Natural killer cell (primary cell): ENCODE measurements around the gene AP3D1. TPM values are rescaled to one million over a fixed set of nuclear protein-coding genes. Genes with fewer than 3 reads are reported as not detected.

Experiments
- ATAC-seq, 3 donors: fragments of 150-1000 bp in 2 of 3; fragments of 200-7000 bp in 1 of 3; cut with Tn5 transposase; 1 replicate in 1 of 3; 2 replicates in 2 of 3; pipeline ENCODE4 v1.10.0; 2021; ENCODE audit warnings: mild to moderate bottlenecking in 2 of 3, moderate library complexity in 2 of 3
- DNase-seq, 2 donors: peaks; one replicate each; pipeline versions ENCODE4 v3.0.0 to v3.0.0-alpha.2; 2013 to 2021; ENCODE audit warnings: mixed read lengths in 1 of 2
- H3K27ac ChIP-seq: one replicate; pipeline ENCODE4 v1.5.1; 2013; ENCODE audit warnings: mild to moderate bottlenecking, low read length
- H3K27me3 ChIP-seq: one replicate; pipeline ENCODE4 v1.6.1; 2013; ENCODE audit warnings: low read length; ENCODE audit not compliant: control insufficient read depth, insufficient read depth
- H3K36me3 ChIP-seq: one replicate; pipeline ENCODE4 v1.6.1; 2013; ENCODE audit warnings: low read length; ENCODE audit not compliant: control insufficient read depth, insufficient read depth
- H3K4me1 ChIP-seq: one replicate; pipeline ENCODE4 v1.6.1; 2013; ENCODE audit warnings: low read length; ENCODE audit not compliant: control insufficient read depth, insufficient read depth
- H3K4me3 ChIP-seq: one replicate; pipeline ENCODE4 v1.5.1; 2013; ENCODE audit warnings: low read length
- H3K9me3 ChIP-seq: one replicate; pipeline ENCODE4 v1.6.1; 2013; ENCODE audit warnings: low read length; ENCODE audit not compliant: control insufficient read depth, insufficient read depth
- H3K27ac Mint-ChIP-seq, 2 donors: one replicate each; pipeline ENCODE4 v1.8.0; 2022; ENCODE audit warnings: mild to moderate bottlenecking in 2 of 2, mixed read lengths in 2 of 2, moderate library complexity in 1 of 2
- H3K27me3 Mint-ChIP-seq, 2 donors: one replicate each; pipeline ENCODE4 v1.8.0; 2022; ENCODE audit warnings: low read depth in 2 of 2, mixed read lengths in 2 of 2
- H3K36me3 Mint-ChIP-seq: one replicate; pipeline ENCODE4 v1.8.0; 2022; ENCODE audit warnings: mixed read lengths
- H3K4me1 Mint-ChIP-seq, 2 donors: one replicate each; pipeline ENCODE4 v1.8.0; 2022; ENCODE audit warnings: mixed read lengths in 2 of 2
- H3K4me3 Mint-ChIP-seq: one replicate; pipeline ENCODE4 v1.8.0; 2022; ENCODE audit warnings: mild to moderate bottlenecking, moderate library complexity, mixed read lengths
- H3K9me3 Mint-ChIP-seq, 2 donors: one replicate each; pipeline ENCODE4 v1.8.0; 2022; ENCODE audit warnings: mixed read lengths in 2 of 2
- WGBS: methylation state at CpG from one replicate; pipeline ENCODE4 v1.1.7; 2013; ENCODE audit warnings: missing lambda C conversion rate; ENCODE audit not compliant: insufficient coverage; 5-methylcytosine and 5-hydroxymethylcytosine counted together
- intact Hi-C: fragments of 100-400 bp; cut with micrococcal nuclease; formaldehyde crosslinking; loops from one replicate; pipeline ENCODE4 v1.14.2; 2022
- total RNA-seq, 4 donors: library from RNA; stranded (reverse); fragments of 120-200 nt in 1 of 4; gene quantifications; one replicate each; pipeline versions ENCODE4 v1.2.3 to v1.2.4, GENCODE V29; 2013 to 2022
- TF ChIP-seq, protein P1 (sequence below): fragments of 200-600 bp; IDR thresholded peaks from one replicate; pipeline ENCODE4 v1.8.0; 2022; ENCODE audit warnings: antibody characterized with exemption

AP3D1 gene
- total RNA-seq, 3 donors from 2014 or later (not counting 1 experiment from before 2014, with no cell fraction given) = 74.6 to 93.1 (median 87.5) TPM

DNA sequence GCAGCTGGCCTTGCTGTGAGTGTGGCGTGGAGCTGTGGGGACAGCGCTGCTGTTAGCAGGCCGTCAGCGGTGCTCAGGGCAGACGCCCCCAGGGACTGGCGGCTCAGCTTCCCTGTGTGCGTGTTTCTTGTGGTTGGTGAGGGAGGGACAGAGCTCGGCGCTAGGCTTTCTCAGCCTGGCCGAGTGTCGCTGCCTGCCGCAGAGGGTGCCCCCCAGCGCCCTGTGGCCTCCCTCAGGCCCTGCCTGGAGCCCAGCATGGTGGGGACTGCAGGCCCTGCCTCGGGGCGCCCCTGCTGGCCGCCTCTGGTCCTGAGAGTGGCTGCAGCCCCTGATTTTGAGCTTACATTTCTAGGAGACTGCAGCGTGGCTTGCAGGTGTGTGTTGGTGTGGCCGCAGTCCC is 47.8 kb upstream of the AP3D1 start:
- Mint-ChIP-seq H3K27ac (peak overlapping the region; percentile 65 to 74), H3K4me1 (peaks cover 19 to 31% of the 10 kb centered on the region in 2 donors), H3K9me3 (no peaks in the 10 kb centered on the region), H3K36me3 (no peaks in the 10 kb centered on the region), H3K4me3 (peak overlapping the region; percentile 53), H3K27me3 (no peaks in the 10 kb centered on the region)
- no peak for DNase-seq
- TF ChIP-seq, protein P1, sequence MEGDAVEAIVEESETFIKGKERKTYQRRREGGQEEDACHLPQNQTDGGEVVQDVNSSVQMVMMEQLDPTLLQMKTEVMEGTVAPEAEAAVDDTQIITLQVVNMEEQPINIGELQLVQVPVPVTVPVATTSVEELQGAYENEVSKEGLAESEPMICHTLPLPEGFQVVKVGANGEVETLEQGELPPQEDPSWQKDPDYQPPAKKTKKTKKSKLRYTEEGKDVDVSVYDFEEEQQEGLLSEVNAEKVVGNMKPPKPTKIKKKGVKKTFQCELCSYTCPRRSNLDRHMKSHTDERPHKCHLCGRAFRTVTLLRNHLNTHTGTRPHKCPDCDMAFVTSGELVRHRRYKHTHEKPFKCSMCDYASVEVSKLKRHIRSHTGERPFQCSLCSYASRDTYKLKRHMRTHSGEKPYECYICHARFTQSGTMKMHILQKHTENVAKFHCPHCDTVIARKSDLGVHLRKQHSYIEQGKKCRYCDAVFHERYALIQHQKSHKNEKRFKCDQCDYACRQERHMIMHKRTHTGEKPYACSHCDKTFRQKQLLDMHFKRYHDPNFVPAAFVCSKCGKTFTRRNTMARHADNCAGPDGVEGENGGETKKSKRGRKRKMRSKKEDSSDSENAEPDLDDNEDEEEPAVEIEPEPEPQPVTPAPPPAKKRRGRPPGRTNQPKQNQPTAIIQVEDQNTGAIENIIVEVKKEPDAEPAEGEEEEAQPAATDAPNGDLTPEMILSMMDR = no peak
- WGBS = 55% methylated on average over 18 of the region's 18 CpGs
- Histone ChIP-seq H3K9me3 (no peaks in the 10 kb centered on the region), H3K27ac (no peak overlapping the region), H3K27me3 (no peaks in the 10 kb centered on the region), H3K4me1 (no peaks in the 10 kb centered on the region), H3K4me3 (no peak overlapping the region), H3K36me3 (peaks cover 28% of the 10 kb centered on the region)
- intact Hi-C loops = no loop called here
- peak in 2 of 3 donors; percentile 58 to 63 for ATAC-seq

DNA sequence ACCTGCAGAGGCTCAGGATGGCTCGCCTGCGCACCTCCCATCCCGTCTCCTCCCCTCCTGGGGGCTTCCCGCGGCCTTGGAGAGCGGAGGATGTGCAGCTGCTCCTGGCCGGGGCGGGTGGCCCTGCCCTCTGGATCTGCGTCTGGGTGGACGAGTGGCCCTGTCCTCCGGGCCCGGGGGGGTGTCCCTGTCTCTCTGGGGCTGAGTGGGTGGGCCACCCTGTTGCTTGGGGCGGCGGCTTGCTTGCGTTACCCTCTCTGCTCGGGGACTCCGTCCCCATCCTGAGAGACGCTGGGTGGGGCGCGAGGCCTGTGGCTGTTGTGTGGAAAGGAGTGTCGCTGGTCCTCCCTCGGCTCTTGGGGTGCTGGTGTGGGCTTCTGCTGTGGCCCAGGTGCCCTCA is 47.0 kb upstream of the AP3D1 start:
- no peak overlapping the region for H3K4me3 ChIP-seq
- TF ChIP-seq, protein P1 = no peak
- DNase-seq (no peak), ATAC-seq (no peak)
- H3K27me3 ChIP-seq = no peaks in the 10 kb centered on the region
- Mint-ChIP-seq H3K27ac (peak overlapping the region; percentile 65 to 74), H3K4me3 (no peak overlapping the region), H3K9me3 (no peaks in the 10 kb centered on the region), H3K4me1 (peaks cover 24 to 26% of the 10 kb centered on the region in 2 donors), H3K27me3 (no peaks in the 10 kb centered on the region), H3K36me3 (no peaks in the 10 kb centered on the region)
- no peaks in the 10 kb centered on the region for H3K9me3 ChIP-seq
- intact Hi-C loops = no loop called here
- no peaks in the 10 kb centered on the region for H3K4me1 ChIP-seq
- no peak overlapping the region for H3K27ac ChIP-seq
- 88% methylated on average over 22 of the region's 22 CpGs for WGBS
- peaks cover 26% of the 10 kb centered on the region for H3K36me3 ChIP-seq

DNA sequence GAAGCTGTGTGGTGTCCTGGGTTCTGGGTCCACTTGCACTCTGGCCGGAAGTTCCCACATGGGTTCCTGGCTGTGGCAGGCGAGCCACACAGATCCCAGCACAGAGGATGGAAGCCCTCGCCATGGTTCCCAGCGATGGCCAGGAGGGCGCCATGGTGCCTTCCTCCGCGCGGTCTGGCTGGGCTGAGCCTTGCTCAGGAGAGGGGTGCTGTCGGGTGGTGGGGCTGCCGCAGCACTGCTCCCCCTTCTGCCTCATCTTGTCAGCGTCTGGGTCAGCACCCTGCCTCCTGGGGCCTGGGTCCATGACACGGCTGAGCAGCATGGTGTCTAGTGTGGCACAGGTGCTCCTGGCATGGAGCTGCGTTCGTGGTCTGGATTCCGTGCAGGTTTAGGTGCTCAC is 45.9 kb upstream of the AP3D1 start:
- Mint-ChIP-seq H3K9me3 (no peaks in the 10 kb centered on the region), H3K27ac (peak overlapping the region in 1 of 2 donors; percentile 49), H3K36me3 (no peaks in the 10 kb centered on the region), H3K4me1 (peaks cover 26% of the 10 kb centered on the region in 2 donors), H3K4me3 (no peak overlapping the region), H3K27me3 (no peaks in the 10 kb centered on the region)
- TF ChIP-seq, protein P1 = no peak
- Histone ChIP-seq H3K9me3 (no peaks in the 10 kb centered on the region), H3K27me3 (no peaks in the 10 kb centered on the region), H3K36me3 (peaks cover 28% of the 10 kb centered on the region), H3K27ac (no peak overlapping the region), H3K4me3 (no peak overlapping the region), H3K4me1 (no peaks in the 10 kb centered on the region)
- intact Hi-C loops = no loop called here
- ATAC-seq (no peak), DNase-seq (no peak)
- 94% methylated on average over 15 of the region's 15 CpGs for WGBS

DNA sequence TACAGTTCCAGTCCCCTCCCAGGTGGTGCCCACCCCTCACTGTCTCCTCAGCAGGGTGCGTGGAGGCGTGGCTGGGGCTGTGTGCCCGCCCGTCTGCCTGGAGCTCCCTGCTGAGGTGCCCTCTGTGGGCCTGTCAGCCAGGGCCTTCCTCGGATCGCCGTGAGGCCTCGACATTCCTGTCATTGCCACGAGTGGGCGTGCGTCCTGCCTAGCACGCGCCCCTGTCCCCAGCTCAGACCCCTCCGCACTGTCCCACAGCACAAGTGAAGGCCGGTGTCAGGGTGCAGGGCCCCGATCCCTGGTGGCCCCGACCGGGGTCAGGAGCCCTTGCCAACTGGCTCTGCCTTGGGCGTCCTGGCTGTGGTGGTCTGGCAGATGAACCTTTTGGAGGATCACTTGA is 44.5 kb upstream of the AP3D1 start:
- H3K36me3 ChIP-seq = peaks cover 37% of the 10 kb centered on the region
- intact Hi-C loops = no loop called here
- no peak overlapping the region for H3K4me3 Mint-ChIP-seq
- H3K9me3 Mint-ChIP-seq = no peaks in the 10 kb centered on the region
- peaks cover 22 to 26% of the 10 kb centered on the region in 2 donors for H3K4me1 Mint-ChIP-seq
- H3K4me1 ChIP-seq = no peaks in the 10 kb centered on the region
- H3K27ac Mint-ChIP-seq = no peak overlapping the region
- DNase-seq (no peak), ATAC-seq (no peak)
- WGBS = 98% methylated on average over 19 of the region's 19 CpGs
- no peaks in the 10 kb centered on the region for H3K27me3 ChIP-seq
- H3K27ac ChIP-seq = no peak overlapping the region
- no peaks in the 10 kb centered on the region for H3K36me3 Mint-ChIP-seq
- TF ChIP-seq, protein P1 = no peak
- no peaks in the 10 kb centered on the region for H3K9me3 ChIP-seq
- H3K27me3 Mint-ChIP-seq = no peaks in the 10 kb centered on the region
- no peak overlapping the region for H3K4me3 ChIP-seq
